GM12891 (cell line): ENCODE data around the gene ZFP37. TPM values are rescaled to one million over a fixed set of nuclear protein-coding genes. Genes with fewer than 3 reads are reported as not detected.
"Not testable (repeated sequence)": the region's sequence is repeated elsewhere in the genome, so short reads cannot be mapped to it uniquely, and the experiment has no call there.

Source experiments
- DNase-seq: peaks from one replicate; pipeline ENCODE4 v3.0.0; 2011; ENCODE audit warnings: low spot score; ENCODE audit not compliant: insufficient read length
- FAIRE-seq: peaks from 2 replicates; lab custom pipeline; 2011; peaks lifted over from hg19 to GRCh38; lab: Jason Lieb, UNC
- PAX5 ChIP-seq: IDR thresholded peaks from 2 replicates; pipeline ENCODE4 v1.6.1; 2011; ENCODE audit warnings: low read length, moderate library complexity, mild to moderate bottlenecking; ENCODE audit not compliant: insufficient read depth, severe bottlenecking
- POLR2A ChIP-seq: IDR thresholded peaks from 2 replicates; pipeline ENCODE4 v1.6.1; 2011; ENCODE audit warnings: low read depth, low read length, control low read depth
- POLR2AphosphoS5 ChIP-seq: IDR thresholded peaks from 2 replicates; pipeline ENCODE4 v1.6.1; 2011; ENCODE audit warnings: low read depth, low read length, control low read depth
- POU2F2 ChIP-seq: IDR thresholded peaks from 2 replicates; pipeline ENCODE4 v1.6.1; 2011; ENCODE audit warnings: low read depth, mild to moderate bottlenecking, control low read depth, low read length, moderate library complexity
- SPI1 ChIP-seq: IDR thresholded peaks from 2 replicates; pipeline ENCODE4 v1.6.1; 2011; ENCODE audit warnings: low read depth, low read length, control low read depth
- TAF1 ChIP-seq: IDR thresholded peaks from 2 replicates; pipeline ENCODE4 v1.6.1; 2011; ENCODE audit warnings: low read depth, low read length, control low read depth
- polyA plus RNA-seq: library from polyadenylated mRNA; unstranded; fragments of >200 nt; gene quantifications from one replicate; pipeline ENCODE4 v1.2.1, GENCODE V29; 2012; ENCODE audit warnings: low read depth, missing spikeins, inconsistent platforms; ENCODE audit not compliant: missing spikeins

The ZFP37 gene
- polyA plus RNA-seq: 0.71 TPM

GRCh38 chr9:113056191-113057106, at the start of gene ZFP37:
Gene ZFP37, minus strand, starts transcription at chr9:113056724. Its CDS starts 36 bp downstream, at chr9:113056688.
- TF ChIP-seq POLR2A: peak; percentile 36; the same call in 1 of the 2 replicates
- no peak for TF ChIP-seq PAX5
- TF ChIP-seq SPI1: peak; percentile 51
- no peak for TF ChIP-seq POLR2AphosphoS5
- DNase-seq (peak; percentile 64), FAIRE-seq (peak; percentile 98)

DNA sequence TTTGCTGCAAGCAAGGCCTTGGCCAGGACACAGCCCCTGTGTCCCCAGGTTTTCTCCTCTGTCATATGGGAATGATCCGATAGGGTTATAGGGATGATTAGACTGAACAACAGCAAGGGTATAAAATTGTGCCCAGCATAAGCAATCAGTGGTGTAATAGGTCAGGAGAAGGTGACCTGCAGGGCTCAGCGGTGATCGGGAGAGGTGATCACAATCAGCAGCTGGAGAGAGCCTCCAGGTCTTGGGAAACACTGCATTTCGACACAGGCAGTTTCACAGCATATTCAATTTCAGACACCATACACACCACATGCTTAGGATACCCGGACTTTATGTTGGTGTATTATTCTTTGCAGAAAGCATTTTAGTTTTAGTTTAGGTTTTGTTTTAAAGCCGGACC, 48.8 kb upstream of the ZFP37 start:
- DNase-seq: not testable (repeated sequence)
- peak; percentile 35 for FAIRE-seq

GRCh38 chr9:113095561-113095960, 39.0 kb upstream of the ZFP37 start:
- no peak for DNase-seq
- FAIRE-seq: no peak
- TF ChIP-seq POLR2A: no peak
- no peak for TF ChIP-seq PAX5
- no peak for TF ChIP-seq TAF1
- TF ChIP-seq POLR2AphosphoS5: no peak
- no peak for TF ChIP-seq SPI1
- no peak for TF ChIP-seq POU2F2

- FAIRE-seq: not testable (repeated sequence)
These were observed 33.4 kb upstream of the ZFP37 start for GRCh38 chr9:113089924-113090323.

DNA sequence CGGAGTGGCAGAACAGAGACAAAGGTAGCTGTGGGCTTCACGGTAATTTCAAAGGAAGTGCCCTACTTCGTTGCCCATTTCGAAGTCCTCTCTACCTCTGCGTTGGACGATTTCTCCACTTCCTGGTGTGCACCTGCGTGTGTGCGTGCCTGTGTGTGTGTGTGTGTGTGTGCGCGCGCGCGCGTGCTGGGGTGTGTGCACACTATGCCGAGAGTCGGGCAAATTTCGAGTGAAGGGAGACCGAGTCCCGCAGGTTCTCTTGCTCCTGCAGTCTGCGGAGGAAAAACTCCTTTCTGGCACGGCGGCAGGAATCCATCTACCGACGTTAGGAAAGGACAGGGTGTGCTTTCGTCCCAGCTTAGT, 32.6 kb upstream of the ZFP37 start:
- not testable (repeated sequence) for FAIRE-seq, DNase-seq

More at GRCh38 chr9:113089924-113090323, 33.4 kb upstream of the ZFP37 start:
- DNase-seq: not testable (repeated sequence)

DNA sequence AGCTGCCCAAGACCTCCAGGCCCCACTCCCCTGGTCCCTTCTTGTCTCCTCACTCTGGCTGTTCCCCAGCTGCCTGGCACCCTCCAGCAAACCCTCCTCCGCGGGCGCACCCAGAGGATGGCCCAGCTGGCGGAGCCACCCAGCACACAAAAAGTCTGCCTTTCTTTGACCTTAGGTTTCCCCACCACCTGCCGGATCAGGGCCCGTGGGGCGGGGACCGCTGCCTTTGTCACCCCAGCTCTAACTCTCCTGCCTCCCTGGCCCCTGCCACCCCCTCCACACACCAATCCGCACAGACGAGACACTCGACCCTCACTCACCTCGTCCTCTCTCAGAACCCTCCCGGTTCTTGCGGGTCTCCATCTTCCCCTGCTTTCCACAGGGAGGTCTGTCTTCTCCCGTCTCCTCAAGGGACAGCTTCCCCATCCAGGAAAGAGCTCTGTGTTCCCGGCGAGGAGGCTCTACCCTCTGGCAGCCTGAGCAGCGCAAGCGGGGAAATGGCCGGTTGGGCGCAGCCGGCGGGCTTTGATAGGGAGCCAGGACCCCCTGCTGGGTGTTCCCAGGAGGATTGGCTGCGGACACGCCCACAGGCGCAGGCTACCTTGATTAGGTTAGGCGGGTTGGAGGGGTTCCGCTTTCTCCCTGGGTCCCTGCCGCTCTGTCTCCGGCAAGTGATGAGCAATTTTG, 32.1 kb upstream of the ZFP37 start:
- FAIRE-seq, DNase-seq: not testable (repeated sequence)

DNA sequence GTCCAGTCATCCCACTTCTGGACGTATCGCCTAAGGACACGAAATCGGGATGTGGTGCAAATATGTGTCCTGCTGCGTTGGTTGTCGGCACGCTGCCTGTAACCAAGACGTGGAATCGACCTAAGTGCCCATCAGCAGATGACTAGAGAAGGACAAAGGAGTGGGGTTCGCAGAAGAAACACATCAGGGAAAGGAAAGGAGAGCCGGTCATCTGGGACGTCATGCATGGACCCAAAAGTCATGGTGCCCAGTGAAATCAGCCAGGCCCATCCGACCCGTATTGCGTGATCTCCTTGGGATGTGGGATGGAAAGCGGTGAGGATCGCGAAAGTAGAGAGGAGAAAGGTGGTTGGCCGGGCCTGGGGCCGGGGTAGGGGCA, 6.4 kb upstream of the ZFP37 start:
- not testable (repeated sequence) for DNase-seq, FAIRE-seq

GRCh38 chr9:113062256-113062931, 5.9 kb upstream of the ZFP37 start:
- DNase-seq, FAIRE-seq: not testable (repeated sequence)

GRCh38 chr9:113061072-113061850, 4.7 kb upstream of the ZFP37 start:
- not testable (repeated sequence) for FAIRE-seq, DNase-seq

- FAIRE-seq, DNase-seq: not testable (repeated sequence)
These were observed 3.2 kb upstream of the ZFP37 start for GRCh38 chr9:113059581-113060284.

DNA sequence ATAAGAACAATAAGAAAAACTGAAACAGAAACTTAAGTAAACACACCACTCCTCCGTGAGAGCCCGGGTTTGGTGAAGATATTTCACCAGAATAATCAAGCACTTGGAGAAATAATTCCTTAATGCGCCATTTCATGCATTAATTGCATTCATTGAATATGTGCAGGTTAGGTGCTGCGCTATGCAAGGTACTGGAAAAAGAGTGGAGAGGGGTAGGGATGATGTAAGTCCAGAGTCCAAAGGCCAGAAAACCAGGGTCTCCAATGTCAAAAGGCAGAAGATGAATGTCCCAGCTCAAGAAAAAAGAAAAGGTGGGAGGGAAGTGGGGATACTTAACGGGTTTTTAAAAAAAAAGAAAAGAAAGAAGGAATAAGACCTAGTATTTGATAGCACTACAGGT, 669 bp upstream of the ZFP37 start:
- DNase-seq (no peak), FAIRE-seq (no peak)
- TF ChIP-seq POLR2A (no peak), POLR2AphosphoS5 (no peak), PAX5 (no peak), TAF1 (no peak), POU2F2 (no peak), SPI1 (no peak)
